BLaER1 treated with 17β-estradiol and CSF1 and Interleukin-3, amounts not matched to agents 10 nM and 100 nM (cell line): Measurements from ENCODE around the gene TMEM131.

ENCODE experiments used
- H3K27ac ChIP-seq, 11 experiments: shearing (Covaris generic); formaldehyde crosslinking; 2 replicates each; pipeline ENCODE4 v1.8.1; 2022
- H3K27me3 ChIP-seq, 11 experiments: shearing (Covaris generic); formaldehyde crosslinking; 2 replicates each; pipeline ENCODE4 v1.8.1; 2022
- H3K36me3 ChIP-seq, 11 experiments: shearing (Covaris generic); formaldehyde crosslinking; 2 replicates each; pipeline ENCODE4 v1.8.1; 2022
- H3K4me1 ChIP-seq, 10 experiments: shearing (Covaris generic); formaldehyde crosslinking; 2 replicates each; pipeline ENCODE4 v1.8.1; 2022
- H3K4me2 ChIP-seq, 11 experiments: shearing (Covaris generic); formaldehyde crosslinking; 2 replicates each; pipeline ENCODE4 v1.8.1; 2022
- H3K4me3 ChIP-seq, 10 experiments: shearing (Covaris generic); formaldehyde crosslinking; 2 replicates each; pipeline ENCODE4 v1.8.1; 2022
- H3K9ac ChIP-seq, 11 experiments: shearing (Covaris generic); formaldehyde crosslinking; 2 replicates each; pipeline ENCODE4 v1.8.1; 2022
- H3K9me3 ChIP-seq, 11 experiments: shearing (Covaris generic); formaldehyde crosslinking; replicated peaks in 1 of 11; 2 replicates each; pipeline ENCODE4 v1.8.1; 2022
- H4K20me1 ChIP-seq, 11 experiments: shearing (Covaris generic); formaldehyde crosslinking; 2 replicates each; pipeline ENCODE4 v1.8.1; 2022
- Cebpa-rat ChIP-seq, 11 experiments: shearing (Covaris generic); IDR thresholded peaks; 2 replicates each; pipeline ENCODE4 v1.8.1; 2022

TMEM131 gene

GRCh38 chr2:97728091-97728731 is 267.5 kb downstream of the TMEM131 start:
- Histone ChIP-seq H3K9ac (peak overlapping the region in 8 of 11 experiments; percentile 39 to 78 (median 66); a peak in 17 of 22 replicates), H3K4me2 (peak overlapping the region; percentile 36 to 97 (median 81))
- peak in 1 of 11 experiments; percentile 75; a peak in 2 of 22 replicates for TF ChIP-seq Cebpa-rat (IDR thresholded peaks at IDR 0.05)

GRCh38 chr2:97727296-97727695 is 268.5 kb downstream of the TMEM131 start:
- Histone ChIP-seq H3K9me3 (peaks cover 11 to 30% (median 14%) of the 10 kb centered on the region in 11 experiments), H3K9ac (peak overlapping the region in 8 of 11 experiments; percentile 39 to 78 (median 66); a peak in 14 of 22 replicates), H3K4me1 (peaks cover 48 to 100% (median 87%) of the 10 kb centered on the region in 10 experiments), H4K20me1 (peaks cover 0 to 6% (median 0%) of the 10 kb centered on the region in 11 experiments; a peak in 2 of 22 replicates), H3K4me3 (peak overlapping the region in 1 of 10 experiments; percentile 27; a peak in 1 of 20 replicates), H3K27ac (peak overlapping the region in 8 of 11 experiments; percentile 57 to 98 (median 78); a peak in 16 of 22 replicates), H3K27me3 (no peaks in the 10 kb centered on the region), H3K4me2 (peak overlapping the region; percentile 36 to 97 (median 81)), H3K36me3 (peaks cover 6 to 69% (median 27%) of the 10 kb centered on the region in 11 experiments; a peak in 21 of 22 replicates)
- TF ChIP-seq Cebpa-rat (IDR thresholded peaks at IDR 0.05): 0 out of 22 replicates have a peak, but pooled peaks of 1 of the 11 experiments have one; percentile 13

More at GRCh38 chr2:97728091-97728731, 267.5 kb downstream of the TMEM131 start:
- peaks cover 11 to 27% (median 14%) of the 10 kb centered on the region in 11 experiments for H3K9me3 ChIP-seq
- 0 out of 20 replicates have a peak overlapping the region, but pooled peaks of 2 of the 10 experiments have one; percentile 22 to 27 for H3K4me3 ChIP-seq
- H3K27me3 ChIP-seq: no peaks in the 10 kb centered on the region
- H3K36me3 ChIP-seq: peaks cover 6 to 72% (median 27%) of the 10 kb centered on the region in 11 experiments; a peak in 21 of 22 replicates
- H4K20me1 ChIP-seq: peaks cover 0 to 14% (median 0%) of the 10 kb centered on the region in 11 experiments; a peak in 2 of 22 replicates
- peak overlapping the region in 9 of 11 experiments; percentile 18 to 98 (median 73); a peak in 18 of 22 replicates for H3K27ac ChIP-seq
- peaks cover 48 to 100% (median 91%) of the 10 kb centered on the region in 10 experiments for H3K4me1 ChIP-seq

GRCh38 chr2:97726261-97727064 is 269.3 kb downstream of the TMEM131 start:
- Histone ChIP-seq H3K4me3 (peak overlapping the region in 3 of 10 experiments; percentile 11 to 35 (median 18); a peak in 4 of 20 replicates), H3K36me3 (peaks cover 6 to 69% (median 27%) of the 10 kb centered on the region in 11 experiments; a peak in 21 of 22 replicates), H3K9me3 (peaks cover 11 to 30% (median 15%) of the 10 kb centered on the region in 11 experiments), H3K4me1 (peaks cover 43 to 100% (median 87%) of the 10 kb centered on the region in 10 experiments), H4K20me1 (no peaks in the 10 kb centered on the region), H3K27me3 (no peaks in the 10 kb centered on the region), H3K27ac (peak overlapping the region in 8 of 11 experiments; percentile 2 to 98 (median 78); a peak in 15 of 22 replicates), H3K9ac (peak overlapping the region in 7 of 11 experiments; percentile 2 to 78 (median 70); a peak in 14 of 22 replicates), H3K4me2 (peak overlapping the region; percentile 36 to 97 (median 81))
- TF ChIP-seq Cebpa-rat (IDR thresholded peaks at IDR 0.05): no peak

- peak overlapping the region in 7 of 11 experiments; percentile 67 to 98 (median 84); a peak in 12 of 22 replicates for H3K27ac ChIP-seq
- 0 out of 20 replicates have a peak overlapping the region, but pooled peaks of 1 of the 10 experiments have one; percentile 35 for H3K4me3 ChIP-seq
- H3K4me2 ChIP-seq: peak overlapping the region; percentile 36 to 97 (median 81); a peak in 21 of 22 replicates
- peaks cover 36 to 100% (median 88%) of the 10 kb centered on the region in 10 experiments for H3K4me1 ChIP-seq
- H3K9ac ChIP-seq: peak overlapping the region in 7 of 11 experiments; percentile 2 to 78 (median 70); a peak in 9 of 22 replicates
- peaks cover 6 to 22% (median 8%) of the 10 kb centered on the region in 11 experiments for H3K9me3 ChIP-seq
- H3K27me3 ChIP-seq: no peaks in the 10 kb centered on the region
- H4K20me1 ChIP-seq: no peaks in the 10 kb centered on the region
- H3K36me3 ChIP-seq: peaks cover 1 to 73% (median 21%) of the 10 kb centered on the region in 11 experiments; a peak in 21 of 22 replicates
- no peak for TF ChIP-seq Cebpa-rat (IDR thresholded peaks at IDR 0.05)
Observed at GRCh38 chr2:97724946-97725688, 270.6 kb downstream of the TMEM131 start.

- Histone ChIP-seq H3K36me3 (peaks cover 0 to 66% (median 15%) of the 10 kb centered on the region in 11 experiments; a peak in 17 of 22 replicates), H3K27ac (peak overlapping the region in 7 of 11 experiments; percentile 31 to 98 (median 84); a peak in 12 of 22 replicates), H3K9me3 (peaks cover 0 to 16% (median 2%) of the 10 kb centered on the region in 11 experiments; a peak in 12 of 22 replicates), H3K27me3 (no peaks in the 10 kb centered on the region), H3K9ac (peak overlapping the region in 4 of 11 experiments; percentile 70 to 78 (median 75); a peak in 4 of 22 replicates), H3K4me3 (no peak overlapping the region), H3K4me1 (peaks cover 40 to 100% (median 94%) of the 10 kb centered on the region in 10 experiments), H3K4me2 (peak overlapping the region in 9 of 11 experiments; percentile 72 to 97 (median 82); a peak in 16 of 22 replicates), H4K20me1 (no peaks in the 10 kb centered on the region)
- no peak for TF ChIP-seq Cebpa-rat (IDR thresholded peaks at IDR 0.05)
Observed at GRCh38 chr2:97724501-97724900, 271.2 kb downstream of the TMEM131 start.

- TF ChIP-seq Cebpa-rat (IDR thresholded peaks at IDR 0.05): no peak
- Histone ChIP-seq H3K4me2 (peak overlapping the region in 8 of 11 experiments; percentile 72 to 97 (median 84); a peak in 14 of 22 replicates), H3K4me3 (no peak overlapping the region), H3K9ac (peak overlapping the region in 2 of 11 experiments; percentile 78; a peak in 3 of 22 replicates), H3K36me3 (peaks cover 0 to 62% (median 12%) of the 10 kb centered on the region in 11 experiments; a peak in 16 of 22 replicates), H3K9me3 (peaks cover 0 to 15% (median 0%) of the 10 kb centered on the region in 11 experiments; a peak in 3 of 22 replicates), H3K27me3 (no peaks in the 10 kb centered on the region), H4K20me1 (no peaks in the 10 kb centered on the region), H3K27ac (peak overlapping the region in 6 of 11 experiments; percentile 71 to 98 (median 84); a peak in 11 of 22 replicates), H3K4me1 (peaks cover 44 to 100% (median 96%) of the 10 kb centered on the region in 10 experiments)
Observed at GRCh38 chr2:97724073-97724410, 271.7 kb downstream of the TMEM131 start.
